ENCODE measurements around the gene DBN1. TPM values are rescaled to one million over a fixed set of nuclear protein-coding genes. Genes with fewer than 3 reads are reported as not detected.

Gene DBN1
- total and polyA plus RNA-seq, 12 donors, result 5.1 to 47.1 (median 12.6) TPM

DNA sequence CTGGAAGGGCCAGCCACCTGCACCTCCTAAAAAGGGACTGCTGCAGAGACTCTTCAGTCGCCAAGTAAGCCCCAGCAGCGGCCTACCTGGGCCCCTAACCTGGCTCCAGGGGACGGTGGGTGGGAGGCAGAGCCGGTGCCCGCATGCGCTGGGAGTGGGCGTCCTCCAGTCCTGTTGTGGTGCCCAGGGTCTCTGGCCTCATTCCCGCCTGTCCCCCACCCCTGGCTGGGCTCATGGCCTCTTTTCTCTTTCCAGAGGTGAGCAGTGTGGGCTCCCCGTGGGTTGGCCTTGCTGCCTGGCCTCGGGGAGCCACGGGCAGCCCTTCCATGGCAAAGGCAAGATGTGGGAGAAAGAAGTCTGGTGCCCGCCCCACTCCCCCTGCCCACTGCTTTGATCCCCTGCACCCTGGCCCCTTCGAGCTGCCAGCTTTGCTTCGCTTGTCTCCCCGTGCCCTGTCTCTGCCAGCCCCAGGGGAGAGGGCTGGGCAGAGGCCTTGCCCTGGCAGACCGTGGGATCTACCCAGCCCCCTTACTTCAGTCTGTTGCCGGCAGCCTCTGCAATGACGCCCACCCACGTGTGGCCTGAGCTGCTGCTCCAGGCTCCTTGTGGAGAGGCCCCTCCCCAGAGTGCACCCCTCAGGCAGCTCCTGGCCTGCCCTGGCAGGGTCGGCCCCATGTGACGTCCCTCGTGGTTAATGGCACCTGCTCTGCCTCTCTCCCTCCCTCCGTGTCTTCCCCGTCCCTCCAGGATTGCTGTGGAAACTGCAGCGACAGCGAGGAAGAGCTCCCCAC is 32.2 kb downstream of the DBN1 start:
- 85 to 93% (median 89%) methylated on average over 6 to 26 of the region's 26 CpGs for WGBS, 4 donors
- intact Hi-C loops (cut with DNase I), result no loop called here
- peak in 1 of 7 donors; percentile 11 for DNase-seq
- peaks cover 0 to 16% of the 10 kb centered on the region in 2 donors for H3K36me3 ChIP-seq (replicated peaks in 1 of 2)
- no peaks in the 10 kb centered on the region for H3K27me3 ChIP-seq
- H3K9me3 ChIP-seq (replicated peaks in 1 of 3), result no peaks in the 10 kb centered on the region
- no peak overlapping the region for H3K4me3 ChIP-seq
- peaks cover 1 to 3% of the 10 kb centered on the region in 2 donors for H3K4me1 ChIP-seq (replicated peaks in 1 of 2)
- no peak for TF ChIP-seq POLR2A (IDR thresholded peaks at IDR 0.05)
- TF ChIP-seq, protein P1, sequence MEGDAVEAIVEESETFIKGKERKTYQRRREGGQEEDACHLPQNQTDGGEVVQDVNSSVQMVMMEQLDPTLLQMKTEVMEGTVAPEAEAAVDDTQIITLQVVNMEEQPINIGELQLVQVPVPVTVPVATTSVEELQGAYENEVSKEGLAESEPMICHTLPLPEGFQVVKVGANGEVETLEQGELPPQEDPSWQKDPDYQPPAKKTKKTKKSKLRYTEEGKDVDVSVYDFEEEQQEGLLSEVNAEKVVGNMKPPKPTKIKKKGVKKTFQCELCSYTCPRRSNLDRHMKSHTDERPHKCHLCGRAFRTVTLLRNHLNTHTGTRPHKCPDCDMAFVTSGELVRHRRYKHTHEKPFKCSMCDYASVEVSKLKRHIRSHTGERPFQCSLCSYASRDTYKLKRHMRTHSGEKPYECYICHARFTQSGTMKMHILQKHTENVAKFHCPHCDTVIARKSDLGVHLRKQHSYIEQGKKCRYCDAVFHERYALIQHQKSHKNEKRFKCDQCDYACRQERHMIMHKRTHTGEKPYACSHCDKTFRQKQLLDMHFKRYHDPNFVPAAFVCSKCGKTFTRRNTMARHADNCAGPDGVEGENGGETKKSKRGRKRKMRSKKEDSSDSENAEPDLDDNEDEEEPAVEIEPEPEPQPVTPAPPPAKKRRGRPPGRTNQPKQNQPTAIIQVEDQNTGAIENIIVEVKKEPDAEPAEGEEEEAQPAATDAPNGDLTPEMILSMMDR (IDR thresholded peaks at IDR 0.05), result no peak
- H3K27ac ChIP-seq, result no peak overlapping the region

DNA sequence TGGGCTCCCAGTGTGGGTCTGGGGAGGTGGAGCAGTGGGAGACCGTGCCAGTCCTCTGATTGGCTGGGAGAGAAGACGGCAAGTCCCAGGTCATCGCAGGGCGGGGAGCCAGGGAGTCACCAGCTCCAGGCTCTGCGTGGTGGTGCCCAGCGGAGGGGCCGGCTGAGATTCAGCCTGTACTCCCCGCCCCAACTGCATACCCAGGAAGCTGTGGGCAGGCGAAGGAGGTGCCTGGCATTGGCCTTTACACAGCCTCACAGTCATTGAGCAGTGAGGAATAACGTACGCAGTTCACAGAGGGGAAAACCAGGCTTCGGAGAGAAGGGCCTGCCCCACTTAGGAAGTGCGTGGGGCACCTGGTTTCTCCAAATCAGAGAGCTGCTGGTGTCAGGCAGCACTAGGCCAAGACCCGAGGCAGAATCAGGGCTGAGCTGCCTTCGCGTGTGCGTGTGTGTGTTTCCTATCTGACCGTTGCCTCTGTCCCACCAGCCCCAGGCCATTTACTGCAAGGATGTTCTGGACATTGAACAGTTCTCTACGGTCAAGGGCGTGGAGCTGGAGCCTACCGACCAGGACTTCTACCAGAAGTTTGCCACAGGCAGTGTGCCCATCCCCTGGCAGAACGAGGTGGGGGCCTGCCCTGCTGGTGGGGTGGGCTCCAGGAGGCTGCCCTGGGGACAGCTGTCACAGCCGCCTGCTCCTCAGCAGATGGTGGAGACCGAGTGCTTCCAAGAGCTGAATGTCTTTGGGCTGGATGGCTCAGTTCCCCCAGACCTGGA is 33.0 kb downstream of the DBN1 start:
- TF ChIP-seq, protein P1 (IDR thresholded peaks at IDR 0.05), result no peak
- no peak for TF ChIP-seq POLR2A (IDR thresholded peaks at IDR 0.05)
- DNase-seq, result peak in 1 of 7 donors; percentile 75
- Histone ChIP-seq H3K27ac (peak overlapping the region in 1 of 5 donors; percentile 51), H3K36me3 (replicated peaks in 1 of 2) (peaks cover 0 to 24% of the 10 kb centered on the region in 2 donors), H3K4me3 (no peak overlapping the region), H3K27me3 (no peaks in the 10 kb centered on the region), H3K4me1 (replicated peaks in 1 of 2) (peaks cover 0 to 4% of the 10 kb centered on the region in 2 donors), H3K9me3 (replicated peaks in 1 of 3) (no peaks in the 10 kb centered on the region)
- WGBS, 4 donors, result 71 to 91% (median 89%) methylated on average over 7 to 24 of the region's 24 CpGs
- intact Hi-C loops (cut with DNase I), result no loop called here

DNA sequence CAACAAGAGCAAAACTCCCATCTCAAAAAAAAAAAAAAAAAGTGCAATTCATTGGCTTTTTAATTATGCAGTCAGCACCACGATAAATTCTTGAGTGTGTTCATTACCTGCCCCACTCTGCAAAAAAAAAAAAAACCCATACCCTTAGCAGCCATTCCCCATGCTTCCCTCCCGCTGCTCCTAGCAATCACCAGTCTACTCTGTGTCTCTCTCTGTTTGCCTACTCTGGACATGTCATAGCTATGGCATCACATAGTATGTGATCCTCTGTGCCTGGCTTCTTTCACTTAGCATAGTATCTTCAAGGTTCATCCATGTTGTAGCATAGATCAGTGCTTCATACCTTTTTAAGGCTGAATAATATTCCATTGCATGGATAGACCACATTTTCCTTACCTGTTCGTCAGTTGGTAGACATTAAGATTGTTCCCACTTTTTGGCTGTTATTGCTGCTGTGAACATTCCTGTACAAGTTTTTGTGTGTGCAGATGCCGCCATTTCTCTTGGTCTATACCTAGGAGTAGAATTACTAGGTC is 33.8 kb downstream of the DBN1 start:
- Histone ChIP-seq H3K36me3 (replicated peaks in 1 of 2) (peaks cover 0 to 31% of the 10 kb centered on the region in 2 donors), H3K4me1 (replicated peaks in 1 of 2) (peaks cover 0 to 4% of the 10 kb centered on the region in 2 donors), H3K27me3 (no peaks in the 10 kb centered on the region), H3K27ac (peak overlapping the region in 1 of 5 donors; percentile 51), H3K4me3 (no peak overlapping the region), H3K9me3 (replicated peaks in 1 of 3) (no peaks in the 10 kb centered on the region)
- intact Hi-C loops (cut with DNase I), result no loop called here
- WGBS, 4 donors, result 87 to 99% (median 97%) methylated on average over 4 of the region's 4 CpGs
- no peak for DNase-seq
- TF ChIP-seq, protein P1 (IDR thresholded peaks at IDR 0.05), result no peak
- no peak for TF ChIP-seq POLR2A (IDR thresholded peaks at IDR 0.05)

DNA sequence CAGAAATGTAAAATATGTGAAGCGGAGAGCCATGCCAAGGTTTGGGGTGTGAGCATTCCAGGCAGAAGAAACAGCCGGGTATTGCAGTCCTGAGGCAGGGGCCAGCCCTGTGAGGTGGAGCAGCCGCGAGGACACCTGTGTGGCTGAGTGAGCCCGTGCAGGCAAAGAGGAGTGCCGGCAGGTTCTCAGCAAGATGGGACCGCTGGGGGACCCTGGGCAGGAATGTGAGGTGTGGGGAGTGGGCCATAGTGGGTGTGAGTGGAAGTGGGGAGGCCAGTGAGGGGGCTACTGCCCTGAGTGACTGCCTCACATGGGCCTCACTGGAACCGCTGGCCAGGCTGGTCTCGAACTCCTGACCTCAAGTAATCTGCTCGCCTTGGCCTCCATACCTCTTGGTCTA is 35.0 kb downstream of the DBN1 start:
- H3K4me1 ChIP-seq (replicated peaks in 1 of 2), result peaks cover 0 to 4% of the 10 kb centered on the region in 2 donors
- H3K27ac ChIP-seq, result no peak overlapping the region
- peak in 1 of 7 donors; percentile 11 for DNase-seq
- intact Hi-C loops (cut with DNase I), result no loop called here
- 91 to 96% (median 94%) methylated on average over 9 to 10 of the region's 10 CpGs for WGBS, 4 donors
- peaks cover 0 to 42% of the 10 kb centered on the region in 2 donors for H3K36me3 ChIP-seq (replicated peaks in 1 of 2)
- H3K9me3 ChIP-seq (replicated peaks in 1 of 3), result no peaks in the 10 kb centered on the region
- H3K27me3 ChIP-seq, result no peaks in the 10 kb centered on the region
- TF ChIP-seq, protein P1 (IDR thresholded peaks at IDR 0.05), result no peak
- no peak for TF ChIP-seq POLR2A (IDR thresholded peaks at IDR 0.05)
- H3K4me3 ChIP-seq, result no peak overlapping the region

Data from adrenal gland (tissue), 12 donors.